Liver (tissue), 9 donors: ENCODE measurements around the gene BRIP1. TPM values are rescaled to one million over a fixed set of nuclear protein-coding genes. Genes with fewer than 3 reads are reported as not detected.

Experiments used
- DNase-seq: peaks from one replicate; pipeline ENCODE4 v3.0.0-alpha.2; 2017; ENCODE audit warnings: low spot score
- H3K27ac ChIP-seq, 2 donors: one replicate each; pipeline ENCODE4 v1.7.0; 2013; ENCODE audit warnings: inconsistent platforms in 2 of 2, low read length in 2 of 2, control low read depth in 1 of 2, low read depth in 1 of 2, mild to moderate bottlenecking in 1 of 2
- H3K27me3 ChIP-seq, 4 donors: one replicate each; pipeline versions ENCODE4 v1.6.1 to v1.7.0; 2013; ENCODE audit warnings: low read length in 3 of 4, inconsistent platforms in 1 of 4, mild to moderate bottlenecking in 1 of 4, moderate library complexity in 1 of 4; ENCODE audit not compliant: control insufficient read depth in 4 of 4, insufficient read depth in 4 of 4
- H3K36me3 ChIP-seq, 4 donors: one replicate each; pipeline versions ENCODE4 v1.6.1 to v1.7.0; 2013; ENCODE audit warnings: low read length in 3 of 4, mild to moderate bottlenecking in 3 of 4, low read depth in 1 of 4, moderate library complexity in 1 of 4; ENCODE audit not compliant: control insufficient read depth in 4 of 4, insufficient read depth in 3 of 4
- H3K4me1 ChIP-seq, 4 donors: one replicate each; pipeline versions ENCODE4 v1.6.1 to v1.7.0; 2013; ENCODE audit warnings: low read length in 3 of 4, mild to moderate bottlenecking in 3 of 4, moderate library complexity in 1 of 4; ENCODE audit not compliant: control insufficient read depth in 4 of 4, insufficient read depth in 4 of 4
- H3K4me3 ChIP-seq, 3 donors: one replicate each; pipeline versions ENCODE4 v1.6.1 to v1.7.0; 2013; ENCODE audit warnings: low read length in 3 of 3, control low read depth in 1 of 3, low read depth in 1 of 3, mild to moderate bottlenecking in 1 of 3
- H3K9ac ChIP-seq, 2 donors: one replicate each; pipeline ENCODE4 v1.7.0; 2013; ENCODE audit warnings: low read length in 2 of 2, mild to moderate bottlenecking in 2 of 2, moderate library complexity in 2 of 2, control low read depth in 1 of 2, low read depth in 1 of 2
- H3K9me3 ChIP-seq, 4 donors: one replicate each; pipeline versions ENCODE4 v1.6.1 to v1.7.0; 2013; ENCODE audit warnings: low read length in 3 of 4; ENCODE audit not compliant: control insufficient read depth in 4 of 4
- CTCF ChIP-seq: fragments of 150-350 bp; IDR thresholded peaks from 2 replicates; pipeline ENCODE4 v1.5.1; 2017; ENCODE audit warnings: improper control_type of control experiment, low read depth, low read length; ENCODE audit not compliant: missing input control
- EGR1 ChIP-seq, 2 donors: IDR thresholded peaks; 2 replicates each; pipeline ENCODE4 v1.6.1; 2016 to 2018; ENCODE audit warnings: antibody characterized with exemption in 2 of 2, low read depth in 2 of 2
- FOXA1 ChIP-seq: IDR thresholded peaks from 2 replicates; pipeline ENCODE4 v1.6.1; 2016; ENCODE audit warnings: antibody characterized with exemption
- FOXA2 ChIP-seq: IDR thresholded peaks from 2 replicates; pipeline ENCODE4 v1.6.1; 2016; ENCODE audit warnings: antibody characterized with exemption
- GABPA ChIP-seq, 2 donors: IDR thresholded peaks in 1 of 2; conservative IDR thresholded peaks in 1 of 2; 2 replicates each; pipeline ENCODE4 v1.6.1; 2016; ENCODE audit warnings: antibody characterized with exemption in 2 of 2, mild to moderate bottlenecking in 1 of 2, moderate library complexity in 1 of 2
- HNF4A ChIP-seq, 2 donors: conservative IDR thresholded peaks; 2 replicates each; pipeline ENCODE4 v1.6.1; 2016; ENCODE audit warnings: antibody characterized with exemption in 2 of 2, mild to moderate bottlenecking in 2 of 2
- HNF4G ChIP-seq: IDR thresholded peaks from 2 replicates; pipeline ENCODE4 v1.6.1; 2016; ENCODE audit warnings: antibody characterized with exemption
- MAX ChIP-seq: IDR thresholded peaks from 2 replicates; pipeline ENCODE4 v1.6.1; 2016; ENCODE audit warnings: antibody characterized with exemption
- REST ChIP-seq: IDR thresholded peaks from 2 replicates; pipeline ENCODE4 v1.6.1; 2016; ENCODE audit warnings: antibody characterized with exemption, mild to moderate bottlenecking
- SP1 ChIP-seq: IDR thresholded peaks from 2 replicates; pipeline ENCODE4 v1.6.1; 2018; ENCODE audit warnings: antibody characterized with exemption, mild to moderate bottlenecking
- TAF1 ChIP-seq: conservative IDR thresholded peaks from 2 replicates; pipeline ENCODE4 v1.6.1; 2016; ENCODE audit warnings: antibody characterized with exemption, mild to moderate bottlenecking
- YY1 ChIP-seq: IDR thresholded peaks from 2 replicates; pipeline ENCODE4 v1.6.1; 2016; ENCODE audit warnings: antibody characterized with exemption, mild to moderate bottlenecking
- ZBTB33 ChIP-seq: IDR thresholded peaks from 2 replicates; pipeline ENCODE4 v1.6.1; 2016; ENCODE audit warnings: antibody characterized with exemption
- WGBS: extraction: QIAGEN DNeasy Blood & Tissue Kit; methylation state at CpG from one replicate; pipeline ENCODE4 v1.1.7; 2013; 5-methylcytosine and 5-hydroxymethylcytosine counted together
- polyA plus RNA-seq, 2 donors: library from polyadenylated mRNA; stranded (reverse) in 1 of 2; unstranded in 1 of 2; fragments of 200-250 nt in 1 of 2; fragments of >200 nt in 1 of 2; fragmentation: Nextera tagmentation in 1 of 2; extraction: Ambion mirVana in 1 of 2; gene quantifications; one replicate each; pipeline versions ENCODE4 v1.2.1 to v1.2.3, GENCODE V29; 2013 to 2015
- total RNA-seq, 2 donors: library from RNA; depleted of rRNA; stranded (reverse); fragments of >200 nt; gene quantifications; one replicate each; pipeline ENCODE4 v1.2.3, GENCODE V29; 2014
- donor health status: healthy.
- donor health status: healthy.
- donor health status: healthy.
- donor health status: healthy.
- donor health status: healthy.

BRIP1 gene
- total and polyA plus RNA-seq, 4 donors: 0.24 to 10.3 (median 0.90) TPM

GRCh38 chr17:61814485-61814884 lies 48.8 kb downstream of the BRIP1 start (continued):
- TF ChIP-seq CTCF: no peak
- TF ChIP-seq ZBTB33: no peak

- no peak overlapping the region for H3K27ac ChIP-seq
- H3K9me3 ChIP-seq: no peaks in the 10 kb centered on the region
- no peaks in the 10 kb centered on the region for H3K36me3 ChIP-seq
- WGBS: 86% methylated on average over 1 of the region's 1 CpG
- no peaks in the 10 kb centered on the region for H3K4me1 ChIP-seq
- no peak overlapping the region for H3K4me3 ChIP-seq
- no peak for TF ChIP-seq SP1
- no peak for TF ChIP-seq FOXA2
- no peak for TF ChIP-seq MAX
- TF ChIP-seq HNF4A (conservative IDR thresholded peaks at IDR 0.05): no peak
- no peak for TF ChIP-seq GABPA (IDR thresholded peaks at IDR 0.05 in 1 of 2, conservative IDR thresholded peaks at IDR 0.05 in 1 of 2)
- TF ChIP-seq YY1: no peak
- TF ChIP-seq HNF4G: no peak
- no peak for TF ChIP-seq CTCF
- no peak for TF ChIP-seq FOXA1
- TF ChIP-seq EGR1 (IDR thresholded peaks at IDR 0.05; ENCODE audit: low read depth in 2 of 2): no peak
- TF ChIP-seq REST: no peak
- no peak for TF ChIP-seq TAF1
- TF ChIP-seq ZBTB33: no peak
- no peaks in the 10 kb centered on the region for H3K27me3 ChIP-seq
- no peak for DNase-seq
- no peak overlapping the region for H3K9ac ChIP-seq
Measured at GRCh38 chr17:61813211-61813610, 50.1 kb downstream of the BRIP1 start.
